Suppressor macrophage (primary cell): ENCODE results near the gene METTL16.

ENCODE experiments used
- DNase-seq, 4 experiments: peaks; one replicate each; pipeline ENCODE4 v3.0.0-alpha.2; 2020 to 2022

METTL16 gene

DNA sequence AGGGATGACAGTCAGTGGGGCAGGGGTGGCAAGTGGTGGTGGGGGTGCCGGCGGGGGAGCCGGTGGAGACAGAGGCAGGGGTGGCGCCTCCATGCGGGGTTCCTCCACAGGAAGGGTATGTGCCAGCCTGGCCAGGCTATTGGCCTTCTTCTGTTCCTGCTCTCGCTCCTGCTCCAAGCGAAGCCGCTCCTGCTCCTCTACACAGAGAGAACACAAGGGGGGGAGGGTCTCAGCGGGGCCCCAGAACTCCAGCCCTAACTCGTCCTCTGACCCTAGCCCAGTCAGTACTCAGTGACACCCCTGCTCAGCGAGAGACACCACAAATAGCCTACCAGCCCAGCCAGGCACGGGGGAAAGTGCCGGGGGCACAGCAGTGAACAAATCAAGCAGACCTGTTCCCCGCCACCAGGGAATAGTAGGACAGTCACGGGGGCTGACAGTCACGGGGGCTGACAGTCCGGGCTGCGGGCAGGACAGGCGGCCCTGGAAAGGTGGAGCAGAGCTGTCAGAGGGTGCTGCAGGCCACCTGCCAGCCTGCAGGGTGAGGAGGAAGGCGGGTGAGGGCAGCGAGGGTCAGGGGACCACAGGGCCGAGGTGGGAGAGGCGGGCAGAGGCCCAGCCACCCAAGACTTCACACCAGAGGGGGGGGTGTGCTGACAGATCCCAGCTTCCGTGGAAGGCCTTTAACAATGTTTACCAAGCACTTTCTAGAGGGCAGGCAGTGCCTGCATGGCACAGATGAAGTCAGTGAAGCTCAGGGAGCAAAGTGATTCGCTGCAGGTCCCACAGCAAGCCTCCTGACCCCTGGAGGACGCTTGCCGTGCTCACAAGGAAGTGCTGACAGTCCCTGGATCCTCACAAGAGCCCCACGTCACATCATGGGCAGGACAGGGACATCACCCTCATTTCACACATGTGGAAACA is 116.2 kb downstream of the METTL16 start:
- DNase-seq, result peak; percentile 91 to 97 (median 92)

DNA sequence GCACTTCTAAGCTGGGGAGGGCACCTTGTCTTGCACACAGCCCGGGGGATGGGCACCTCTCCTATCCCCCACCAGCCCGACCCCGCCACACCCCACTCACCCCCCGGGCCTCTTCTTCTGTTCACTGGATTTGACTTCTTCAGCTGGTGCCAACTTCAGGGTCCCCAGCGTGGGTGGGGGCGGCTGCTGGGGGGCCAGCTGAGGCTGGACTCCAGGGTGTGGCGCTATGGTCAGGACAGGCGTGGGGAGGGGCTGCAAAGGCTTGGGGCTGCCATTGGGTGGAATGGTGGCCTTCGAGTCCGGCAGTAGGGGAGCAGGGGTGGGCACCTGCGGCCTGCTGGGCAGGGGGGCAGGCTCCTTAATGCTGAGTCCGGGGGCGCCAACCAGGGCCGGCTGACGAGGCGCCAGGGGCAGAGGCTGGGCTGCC is 116.9 kb downstream of the METTL16 start:
- DNase-seq, result no peak

DNA sequence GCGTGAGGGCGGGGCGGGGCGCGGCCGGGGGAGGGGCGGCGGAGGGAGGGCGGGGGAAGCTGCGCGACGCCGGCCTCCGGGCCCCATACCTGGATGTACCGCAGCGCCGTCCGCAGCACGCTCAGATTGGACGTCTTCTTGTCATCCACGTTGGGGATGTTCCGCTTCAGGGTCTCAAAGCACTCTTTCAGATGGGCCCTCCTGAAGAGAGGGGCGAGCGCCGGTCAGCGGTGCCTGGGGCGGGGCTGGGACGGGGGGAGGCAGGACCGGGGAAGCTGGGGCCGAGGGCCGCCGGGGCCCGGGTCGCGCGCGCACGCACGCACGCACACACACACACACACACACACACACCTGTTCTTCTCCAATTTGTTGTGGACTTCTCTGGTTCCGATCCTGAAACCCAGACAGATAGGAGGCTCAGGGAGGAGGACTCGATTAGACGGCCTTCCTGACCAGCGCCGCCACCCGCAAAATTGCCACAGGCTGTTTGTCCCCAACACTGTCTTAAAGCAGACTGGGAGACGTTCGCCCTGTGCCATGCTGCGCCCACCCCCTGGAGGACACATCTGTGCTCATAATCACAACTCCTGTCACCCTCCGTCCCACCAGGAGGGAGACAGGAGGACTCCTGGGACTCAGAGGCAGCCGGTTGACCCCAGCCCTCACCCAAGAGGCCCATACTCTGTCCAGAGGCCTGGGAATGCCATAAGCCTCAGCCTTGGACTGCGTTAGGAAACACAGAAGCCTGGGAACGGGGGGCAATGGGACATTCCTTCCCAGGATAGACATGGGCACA is 117.5 kb downstream of the METTL16 start:
- no peak for DNase-seq

DNA sequence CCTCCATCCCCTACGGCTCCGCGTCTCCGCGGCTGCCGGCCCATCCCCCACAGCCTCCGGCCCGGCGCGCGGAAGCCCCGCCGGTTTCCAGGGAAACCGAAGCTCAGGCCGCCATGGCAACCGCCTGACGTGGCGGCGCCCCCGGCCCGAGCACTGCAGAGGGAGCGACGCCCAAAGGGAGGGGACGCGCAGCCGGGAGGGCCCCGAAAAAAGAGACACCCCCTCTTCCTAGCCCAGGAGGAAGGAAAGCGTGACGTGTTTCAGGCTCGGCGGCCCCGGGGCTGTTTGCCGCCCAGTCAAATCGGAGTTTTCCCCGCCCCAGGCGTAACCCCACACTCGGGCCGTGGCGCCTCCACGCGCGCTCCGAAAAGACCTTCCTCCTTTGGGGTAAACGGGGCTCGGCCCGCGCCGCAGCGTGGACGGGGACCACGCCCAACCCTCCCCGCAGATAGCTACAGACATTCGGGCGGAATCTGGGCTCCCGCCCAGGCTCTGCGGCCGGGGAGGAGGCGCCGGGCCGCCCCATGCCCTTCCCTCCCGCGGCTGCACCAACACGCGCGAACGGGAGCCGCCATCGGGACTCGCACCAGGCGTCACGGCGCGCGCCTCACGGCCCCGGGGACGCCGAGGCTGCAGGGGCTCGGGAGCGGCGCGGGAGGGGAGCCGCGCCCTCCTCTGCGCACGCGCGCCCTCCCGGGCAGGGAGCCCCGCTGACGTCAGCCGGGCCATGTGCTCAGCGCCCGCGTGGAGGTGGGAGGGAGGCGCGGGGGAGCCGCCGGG is 118.3 kb downstream of the METTL16 start:
- peak; percentile 91 to 97 (median 96) for DNase-seq

DNA sequence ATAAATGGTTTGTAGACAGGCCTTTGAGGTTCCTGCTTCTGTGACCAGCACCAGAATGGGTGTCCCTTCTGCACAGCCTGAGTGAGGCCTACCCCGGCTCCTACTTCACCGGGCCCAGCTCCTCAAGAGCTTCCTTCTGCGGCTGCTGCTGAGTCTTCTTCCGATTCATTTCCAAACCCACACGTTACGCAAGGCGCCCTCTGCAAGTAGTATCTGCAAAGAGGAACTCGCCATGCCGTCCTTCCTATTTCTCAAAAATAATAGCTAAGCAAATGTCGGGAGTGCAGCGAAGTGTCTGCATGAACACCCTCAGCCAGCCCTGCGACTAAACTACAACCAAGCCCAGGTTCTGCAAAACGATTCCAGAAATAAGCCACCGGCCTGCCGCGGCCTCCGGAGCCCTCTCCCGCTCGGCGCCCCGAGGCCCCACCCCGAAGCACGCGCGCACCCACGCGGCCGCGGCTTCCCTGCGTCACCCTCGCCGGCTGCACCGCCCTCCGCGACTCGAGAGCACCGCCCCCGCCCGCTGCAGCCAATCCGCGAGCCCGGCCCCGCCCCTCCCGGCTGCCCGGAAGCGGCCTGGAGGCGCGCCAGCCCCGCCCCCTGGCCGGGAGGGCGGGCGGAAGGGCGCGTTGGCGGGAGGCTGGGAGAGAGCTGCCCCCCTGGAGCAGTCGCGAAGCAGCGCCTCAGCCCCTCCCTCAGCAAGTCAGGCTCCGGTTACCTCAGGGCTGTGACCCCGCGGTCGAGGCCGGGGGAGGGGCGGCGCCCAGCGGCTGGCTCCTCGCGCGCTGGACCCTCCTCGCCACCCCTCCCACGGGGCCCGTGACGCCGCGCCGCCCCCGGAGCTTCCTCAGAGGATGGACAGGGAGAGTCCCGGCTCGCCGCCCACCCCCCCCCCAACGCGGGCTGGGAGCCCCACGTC is 119.2 kb downstream of the METTL16 start:
- DNase-seq, result peak; percentile 99 to 100 (median 100)

DNA sequence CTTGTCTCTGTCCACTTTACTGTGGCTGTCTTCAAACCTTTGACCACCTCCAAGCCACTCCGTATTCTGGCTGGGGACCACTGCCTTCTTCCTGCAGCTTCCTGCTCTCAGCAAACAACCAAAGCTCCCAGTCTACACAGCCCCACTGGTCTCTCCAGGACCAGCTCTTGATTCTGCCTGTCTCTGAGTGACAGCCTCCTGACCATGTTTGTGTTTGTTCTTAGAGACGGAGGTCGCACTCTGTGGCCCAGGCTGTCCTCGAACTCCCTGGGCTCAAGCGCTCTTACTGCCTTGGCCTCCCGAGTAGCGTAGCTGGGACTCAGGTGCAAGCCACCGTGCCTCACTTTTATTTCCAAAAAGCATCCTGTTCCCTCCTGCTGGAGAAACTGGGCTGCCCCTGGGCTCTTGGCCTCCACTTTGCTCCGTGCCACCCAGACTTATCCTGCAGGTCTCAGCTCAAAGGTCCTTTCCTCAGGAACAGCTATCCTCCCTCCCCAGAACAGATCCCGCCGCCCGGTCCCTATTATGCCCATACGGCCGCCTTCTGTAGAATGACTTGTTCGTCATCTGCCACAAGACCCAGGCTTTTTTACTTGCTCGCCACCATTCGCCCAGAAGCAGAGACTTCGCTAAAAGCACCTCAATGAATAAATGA is 120.0 kb downstream of the METTL16 start:
- DNase-seq, result peak in 1 of 4 experiments; percentile 36

DNA sequence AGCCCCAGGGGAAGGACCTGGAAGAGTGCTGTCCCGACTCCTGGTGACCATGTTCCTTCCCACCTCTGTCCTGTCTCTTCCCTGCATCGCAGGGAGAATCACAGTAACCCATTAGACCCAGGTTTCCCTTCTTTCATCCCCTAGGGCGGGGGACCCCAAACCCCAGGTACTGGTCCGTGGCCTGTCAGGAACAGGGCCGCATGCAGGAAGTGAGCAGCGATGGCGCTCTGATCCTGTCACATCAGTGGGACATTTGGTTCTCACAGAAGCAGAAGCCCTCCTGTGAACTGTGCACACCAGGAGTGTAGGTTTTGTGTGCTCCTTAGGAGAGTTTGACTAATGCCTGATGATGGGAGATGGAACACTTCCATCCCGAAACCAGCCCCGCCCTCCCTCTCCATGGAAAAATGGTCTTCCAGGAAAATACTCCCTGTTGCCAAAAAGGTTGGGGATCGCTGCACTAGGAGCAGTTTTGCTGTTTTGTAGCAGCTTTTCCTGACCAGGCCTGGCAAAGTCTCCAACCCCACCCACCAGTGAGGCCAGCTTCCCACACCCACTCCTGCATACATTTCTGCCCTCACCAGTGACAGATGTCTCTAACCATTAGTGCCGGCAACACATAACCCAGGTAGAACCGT is 121.4 kb downstream of the METTL16 start:
- peak in 1 of 4 experiments; percentile 23 for DNase-seq

DNA sequence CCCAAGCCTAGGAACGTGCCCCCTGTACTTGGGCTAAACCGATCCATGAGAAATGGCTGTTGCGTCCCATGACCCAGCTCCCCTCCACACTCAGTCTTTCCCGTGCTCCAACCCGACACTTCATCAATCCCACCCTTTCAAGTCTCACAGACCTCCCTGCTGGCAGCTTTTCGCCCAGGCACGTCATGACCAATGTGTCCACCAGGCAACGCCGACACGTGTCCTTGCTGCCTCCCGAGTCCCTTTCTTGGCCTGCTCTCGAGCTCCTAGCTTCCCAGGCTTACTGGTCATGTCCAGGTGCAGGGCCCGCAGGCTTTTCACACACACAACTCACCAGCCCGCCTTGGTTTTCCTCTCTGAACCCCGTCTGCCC is 123.0 kb downstream of the METTL16 start:
- DNase-seq, result peak in 1 of 4 experiments; percentile 38

DNA sequence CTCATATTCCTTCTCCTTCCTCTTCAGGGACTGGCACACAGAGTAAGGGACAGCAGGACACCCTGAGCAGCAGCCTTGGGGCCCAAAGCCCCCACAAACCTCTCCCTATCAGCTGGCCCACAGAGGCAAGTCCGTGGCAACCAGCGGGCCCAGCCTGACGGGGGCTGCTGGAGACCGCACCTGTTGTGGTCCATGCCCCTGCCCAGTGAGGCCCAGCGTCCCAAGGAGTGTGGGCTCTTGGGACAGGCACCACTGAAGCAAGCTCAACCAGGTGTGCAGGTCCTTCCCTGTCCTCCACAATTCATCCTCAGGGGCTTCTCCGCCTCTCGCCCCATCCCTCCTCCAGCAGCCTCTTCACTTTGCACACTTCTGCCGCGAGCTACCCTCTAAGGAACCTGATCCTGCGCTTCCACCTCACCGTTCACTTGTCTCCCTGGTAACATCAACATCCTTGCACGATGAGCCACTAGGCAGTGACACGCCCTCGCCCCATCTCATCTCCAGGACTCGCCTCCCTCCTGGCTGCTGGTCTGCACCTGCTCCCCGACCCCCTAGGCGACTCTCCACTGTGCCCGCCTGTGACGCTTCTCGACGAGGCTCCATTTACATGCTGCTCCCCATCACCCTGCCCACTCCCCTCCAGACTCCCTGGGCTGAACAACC is 123.5 kb downstream of the METTL16 start:
- no peak for DNase-seq

DNA sequence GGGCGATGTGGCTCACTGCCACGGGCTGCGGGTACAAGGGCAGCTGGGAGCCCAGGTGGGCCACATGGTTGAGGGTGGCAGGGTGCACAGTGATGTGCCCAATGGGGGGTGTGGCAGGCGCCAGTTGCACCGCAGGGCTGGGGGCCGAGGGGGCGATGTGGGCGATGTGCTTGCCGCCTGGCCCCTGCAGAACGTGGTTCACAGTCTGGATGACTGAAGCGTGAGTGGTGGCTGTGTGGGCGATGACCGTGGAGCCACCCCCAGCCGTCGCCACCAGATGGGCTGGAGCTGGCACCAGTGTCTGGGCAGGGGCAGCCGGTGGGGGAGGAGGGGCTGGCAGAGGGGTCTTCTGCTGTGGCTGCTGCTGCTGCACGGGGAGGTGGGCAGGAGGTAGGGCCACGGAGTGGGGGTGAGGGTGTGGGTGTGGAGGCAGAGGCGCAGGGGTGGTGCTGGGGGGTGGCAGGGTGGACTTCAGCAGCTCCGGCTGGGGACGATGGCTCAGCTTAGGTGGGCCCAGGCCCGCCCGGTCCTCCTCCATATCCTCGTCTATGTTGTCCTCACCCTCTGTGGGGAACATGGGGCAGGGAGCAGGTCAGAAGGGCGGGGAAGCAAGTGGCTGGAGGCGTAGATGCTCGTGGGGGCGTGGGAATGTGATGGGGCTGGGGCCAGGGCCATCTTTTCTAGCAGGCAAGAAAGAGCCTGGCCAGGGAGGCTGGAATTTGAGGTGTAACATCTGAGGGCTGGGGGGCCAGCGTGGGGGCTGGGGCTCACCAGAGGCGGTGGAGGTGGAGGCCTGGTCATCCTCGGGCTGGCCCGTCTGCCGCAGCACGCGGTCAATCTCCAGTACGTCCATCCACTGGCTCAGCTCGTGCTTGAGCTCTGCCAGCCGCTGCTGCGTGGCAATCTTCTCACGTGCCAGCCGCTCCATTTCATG is 124.3 kb downstream of the METTL16 start:
- DNase-seq, result no peak

DNA sequence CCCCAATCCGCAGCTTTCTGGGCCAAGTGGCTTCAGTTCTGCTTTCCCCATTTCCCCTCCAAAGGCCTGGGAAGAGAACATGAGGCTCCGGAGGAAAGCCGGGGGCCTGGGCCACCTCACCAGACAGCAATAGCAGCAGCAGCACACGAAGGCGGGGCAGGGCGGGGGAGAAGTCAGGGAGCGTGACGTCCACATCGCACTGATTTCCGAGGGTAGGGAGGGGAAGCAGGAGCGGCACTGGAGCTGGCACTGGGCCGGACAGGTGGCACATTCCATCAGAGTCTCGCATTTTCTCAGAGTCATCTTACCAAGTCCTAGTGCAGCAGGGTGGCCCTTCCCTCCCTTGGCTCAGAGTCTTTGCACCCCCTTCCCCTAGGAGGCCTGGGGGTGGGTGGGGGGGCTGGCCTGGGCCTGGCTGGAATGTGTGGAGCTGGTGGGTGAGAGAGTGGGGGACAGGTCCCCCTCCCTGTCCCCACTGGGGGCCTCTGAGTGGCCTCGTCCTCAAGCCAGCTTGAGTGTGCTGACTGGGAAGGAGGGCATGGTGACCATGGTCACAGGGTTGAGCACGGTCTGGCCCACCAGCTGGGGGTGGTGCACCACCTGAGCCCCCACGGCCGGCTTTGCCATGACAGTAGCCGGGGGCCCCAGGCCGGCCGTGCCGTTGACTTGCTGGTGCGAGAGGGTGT is 125.1 kb downstream of the METTL16 start:
- no peak for DNase-seq

DNA sequence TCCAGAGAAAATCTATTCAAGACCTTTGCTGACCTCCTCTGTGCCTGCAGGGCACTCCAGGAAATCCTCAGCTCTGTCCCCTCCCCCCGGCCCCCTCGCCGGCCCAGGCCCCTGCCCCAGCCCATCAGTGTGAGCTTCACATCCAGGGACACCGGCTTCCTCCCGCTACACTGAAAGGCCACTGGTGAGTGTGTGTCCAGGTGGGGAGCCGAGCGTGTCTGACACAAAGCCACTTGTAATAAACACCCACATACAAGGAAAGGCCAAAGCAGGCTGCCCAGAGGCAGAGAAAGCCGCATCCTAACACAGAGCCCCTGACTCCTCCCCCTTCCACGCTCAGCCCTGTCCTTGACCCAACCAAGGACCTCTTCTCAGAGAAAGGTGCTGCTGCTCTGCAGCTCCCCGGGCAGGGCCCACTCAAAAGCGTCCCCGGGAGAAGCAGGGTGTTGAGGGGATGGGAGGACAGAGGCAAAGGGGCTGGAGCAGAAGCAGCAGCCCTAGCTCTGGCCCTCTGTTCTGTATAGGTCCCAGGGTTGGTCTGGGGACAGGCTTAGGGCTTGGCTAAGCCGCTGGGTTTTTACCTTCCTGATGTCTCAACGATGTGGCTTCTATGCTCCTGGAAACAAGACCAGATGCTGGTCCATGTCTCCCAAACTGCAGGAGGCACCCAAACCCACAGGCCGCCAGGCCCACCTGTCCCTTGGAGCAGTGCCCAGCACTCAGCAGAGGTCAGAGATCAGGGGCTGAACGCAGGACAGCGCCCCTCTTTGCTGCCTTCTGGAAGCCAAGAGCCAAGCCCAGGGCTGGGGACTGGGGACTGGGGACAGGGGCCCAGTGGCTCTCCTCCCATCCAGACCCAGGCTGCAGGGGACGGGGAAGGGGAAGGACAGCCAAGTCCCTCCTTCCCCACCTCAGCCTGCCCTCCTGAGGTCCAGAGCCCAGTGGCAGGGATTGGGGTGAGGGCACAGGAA is 126.2 kb downstream of the METTL16 start:
- no peak for DNase-seq

DNA sequence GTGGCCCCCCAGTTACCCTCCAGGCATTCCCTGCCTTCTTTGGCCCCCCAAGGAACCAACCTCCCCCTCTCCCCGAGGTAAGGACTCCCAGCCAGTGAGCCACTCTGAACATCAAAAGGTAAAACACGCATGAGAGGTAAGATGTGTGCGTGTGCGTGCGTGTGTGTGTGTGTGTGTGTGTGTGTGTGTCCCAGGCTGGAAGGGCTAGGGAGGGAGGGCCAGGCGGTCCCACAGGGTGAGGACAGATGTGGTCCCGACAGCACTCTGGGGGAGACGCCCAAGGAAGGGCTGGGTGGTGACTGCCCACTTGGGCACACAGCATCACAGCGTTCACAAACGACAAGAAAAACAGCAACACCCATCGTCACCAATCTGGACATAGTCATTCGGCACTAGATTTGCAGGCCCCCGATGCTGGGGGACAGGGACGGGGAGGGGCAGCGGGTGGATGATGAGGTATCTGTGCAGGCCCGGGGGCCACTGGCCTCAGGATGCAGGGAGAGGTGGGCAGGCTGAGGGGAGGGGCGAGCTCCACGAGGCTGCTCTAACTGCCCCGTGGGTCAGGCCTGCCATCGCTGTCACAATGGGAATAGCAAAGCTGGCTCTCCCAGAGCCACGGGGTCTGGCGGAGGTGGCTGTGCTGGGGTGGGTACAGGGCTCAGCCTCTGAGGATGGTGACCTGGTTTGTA is 127.1 kb downstream of the METTL16 start:
- DNase-seq, result no peak

DNA sequence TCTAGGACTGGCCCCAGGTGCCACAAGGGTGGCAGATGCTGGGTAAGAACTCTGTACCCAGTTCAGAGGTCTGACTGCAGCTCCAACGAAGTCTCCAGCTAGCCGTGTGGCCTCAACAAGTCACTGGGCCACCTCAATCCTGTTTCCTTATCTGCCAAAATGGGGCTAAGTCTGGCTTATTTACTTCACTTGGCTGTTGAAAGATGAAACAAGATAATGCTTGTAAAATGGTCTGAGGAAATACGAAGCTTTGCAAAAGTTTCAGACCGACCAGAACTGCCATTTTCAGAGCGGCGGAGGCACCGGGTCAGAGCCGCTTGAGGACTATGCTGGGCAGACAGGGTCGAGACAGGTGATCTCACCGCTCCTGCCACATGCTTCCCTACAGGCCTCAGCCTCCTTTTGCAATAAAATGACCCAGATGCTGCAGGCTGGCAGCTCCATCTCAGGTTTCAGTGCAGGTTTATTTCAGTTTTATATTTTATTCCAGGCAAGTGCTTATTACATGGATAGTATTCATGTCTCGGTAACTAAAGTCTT is 128.0 kb downstream of the METTL16 start:
- no peak for DNase-seq

DNA sequence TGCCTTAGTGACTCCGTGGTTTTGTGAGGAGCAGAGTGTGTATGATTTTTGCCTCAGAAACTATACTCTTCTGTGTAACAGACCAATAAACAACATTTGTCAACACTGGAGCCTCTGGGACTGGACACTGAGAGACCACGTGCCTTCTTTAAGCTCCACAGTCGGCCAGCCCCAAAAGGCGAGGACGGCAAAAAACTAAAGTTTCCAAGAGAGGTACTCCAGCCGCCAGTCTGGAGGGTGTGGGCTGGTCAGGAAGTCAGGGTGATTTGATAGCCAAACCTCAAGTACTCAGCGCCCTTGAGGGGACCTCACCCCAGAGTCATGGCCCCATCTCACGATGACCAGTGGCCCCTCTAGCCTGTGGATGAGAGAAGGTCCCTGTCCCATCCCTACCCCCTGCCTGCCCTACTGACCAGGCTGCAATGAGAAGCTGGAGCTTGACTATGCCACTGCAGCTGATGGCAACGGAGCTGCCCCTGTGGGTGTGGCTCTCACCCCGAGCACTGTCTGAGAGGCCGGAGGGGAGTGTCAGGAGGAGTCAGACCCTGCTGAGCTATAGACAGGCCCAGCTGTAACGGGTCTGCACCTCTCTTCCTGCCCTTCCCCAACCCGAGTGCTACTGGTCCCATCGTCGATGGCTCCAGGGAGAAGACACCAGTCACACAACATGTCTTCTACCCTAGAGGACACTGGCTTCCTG is 130.6 kb downstream of the METTL16 start:
- no peak for DNase-seq
